Stimulated activated memory B cell treated with anti-CD40 and anti-IgM and Interleukin-4, amounts not matched to agents 10 μg/mL and 1 μg/mL and 100 μg/mL, for 72 hours (primary cell): ENCODE measurements around the gene WNT7B.
"Not testable (repeated sequence)": the region's sequence is repeated elsewhere in the genome, so short reads cannot be mapped to it uniquely, and the experiment has no call there.

Experiments
- ATAC-seq: fragments of 150-1000 bp; cut with Tn5 transposase; 2 replicates; pipeline ENCODE4 v1.10.0; 2021
- H3K27ac Mint-ChIP-seq: one replicate; pipeline ENCODE4 v1.8.0; 2022; ENCODE audit warnings: mild to moderate bottlenecking, mixed read lengths
- H3K27me3 Mint-ChIP-seq: one replicate; pipeline ENCODE4 v1.8.0; 2022; ENCODE audit warnings: mixed read lengths
- H3K36me3 Mint-ChIP-seq: one replicate; pipeline ENCODE4 v1.8.0; 2022; ENCODE audit warnings: mixed read lengths
- H3K4me1 Mint-ChIP-seq: one replicate; pipeline ENCODE4 v1.8.0; 2022; ENCODE audit warnings: mixed read lengths
- H3K4me3 Mint-ChIP-seq: one replicate; pipeline ENCODE4 v1.8.0; 2022; ENCODE audit warnings: mild to moderate bottlenecking, moderate library complexity, mixed read lengths
- H3K9me3 Mint-ChIP-seq: one replicate; pipeline ENCODE4 v1.8.0; 2022; ENCODE audit warnings: mixed read lengths

The WNT7B gene

GRCh38 chr22:46011627-46012181 is 34.7 kb upstream of the WNT7B start:
- H3K27ac Mint-ChIP-seq: peak overlapping the region; percentile 71
- peaks cover 24% of the 10 kb centered on the region for H3K4me1 Mint-ChIP-seq
- H3K27me3 Mint-ChIP-seq: no peaks in the 10 kb centered on the region
- no peak for ATAC-seq
- no peak overlapping the region for H3K4me3 Mint-ChIP-seq
- H3K36me3 Mint-ChIP-seq: no peaks in the 10 kb centered on the region
- H3K9me3 Mint-ChIP-seq: peaks cover 6% of the 10 kb centered on the region

- Mint-ChIP-seq H3K4me1 (peaks cover 29% of the 10 kb centered on the region), H3K9me3 (peaks cover 6% of the 10 kb centered on the region), H3K4me3 (no peak overlapping the region), H3K36me3 (no peaks in the 10 kb centered on the region), H3K27me3 (no peaks in the 10 kb centered on the region), H3K27ac (no peak overlapping the region)
- no peak for ATAC-seq
Observed at GRCh38 chr22:46010951-46011626, 34.1 kb upstream of the WNT7B start.

GRCh38 chr22:46010207-46010867 is 33.4 kb upstream of the WNT7B start:
- no peak for ATAC-seq
- H3K27ac Mint-ChIP-seq: no peak overlapping the region
- no peaks in the 10 kb centered on the region for H3K36me3 Mint-ChIP-seq
- no peak overlapping the region for H3K4me3 Mint-ChIP-seq
- peaks cover 6% of the 10 kb centered on the region for H3K9me3 Mint-ChIP-seq
- H3K27me3 Mint-ChIP-seq: no peaks in the 10 kb centered on the region
- H3K4me1 Mint-ChIP-seq: peaks cover 33% of the 10 kb centered on the region

GRCh38 chr22:46009730-46010129 is 32.8 kb upstream of the WNT7B start:
- H3K27me3 Mint-ChIP-seq: no peaks in the 10 kb centered on the region
- H3K27ac Mint-ChIP-seq: no peak overlapping the region
- H3K9me3 Mint-ChIP-seq: peaks cover 6% of the 10 kb centered on the region
- no peaks in the 10 kb centered on the region for H3K36me3 Mint-ChIP-seq
- peaks cover 28% of the 10 kb centered on the region for H3K4me1 Mint-ChIP-seq
- ATAC-seq: no peak
- no peak overlapping the region for H3K4me3 Mint-ChIP-seq

- H3K9me3 Mint-ChIP-seq: peaks cover 6% of the 10 kb centered on the region
- H3K4me3 Mint-ChIP-seq: no peak overlapping the region
- no peak for ATAC-seq
- no peaks in the 10 kb centered on the region for H3K36me3 Mint-ChIP-seq
- H3K27me3 Mint-ChIP-seq: peaks cover 6% of the 10 kb centered on the region
- no peak overlapping the region for H3K27ac Mint-ChIP-seq
- peaks cover 28% of the 10 kb centered on the region for H3K4me1 Mint-ChIP-seq
Observed at GRCh38 chr22:46008836-46009596, 32.1 kb upstream of the WNT7B start.

GRCh38 chr22:46008291-46008690 is 31.3 kb upstream of the WNT7B start:
- ATAC-seq: no peak
- peaks cover 28% of the 10 kb centered on the region for H3K4me1 Mint-ChIP-seq
- H3K27me3 Mint-ChIP-seq: peaks cover 9% of the 10 kb centered on the region
- H3K9me3 Mint-ChIP-seq: peaks cover 6% of the 10 kb centered on the region
- H3K4me3 Mint-ChIP-seq: no peak overlapping the region
- H3K36me3 Mint-ChIP-seq: no peaks in the 10 kb centered on the region
- no peak overlapping the region for H3K27ac Mint-ChIP-seq

- H3K36me3 Mint-ChIP-seq: no peaks in the 10 kb centered on the region
- H3K9me3 Mint-ChIP-seq: peaks cover 6% of the 10 kb centered on the region
- ATAC-seq: no peak
- no peak overlapping the region for H3K4me3 Mint-ChIP-seq
- peaks cover 24% of the 10 kb centered on the region for H3K4me1 Mint-ChIP-seq
- peaks cover 9% of the 10 kb centered on the region for H3K27me3 Mint-ChIP-seq
- no peak overlapping the region for H3K27ac Mint-ChIP-seq
Observed at GRCh38 chr22:46007848-46008261, 30.9 kb upstream of the WNT7B start.

GRCh38 chr22:46007003-46007847 is 30.3 kb upstream of the WNT7B start:
- Mint-ChIP-seq H3K9me3 (peaks cover 6% of the 10 kb centered on the region), H3K4me3 (no peak overlapping the region), H3K4me1 (peaks cover 23% of the 10 kb centered on the region), H3K36me3 (no peaks in the 10 kb centered on the region), H3K27me3 (peaks cover 9% of the 10 kb centered on the region), H3K27ac (no peak overlapping the region)
- no peak for ATAC-seq

- Mint-ChIP-seq H3K27me3 (peaks cover 9% of the 10 kb centered on the region), H3K4me1 (peaks cover 27% of the 10 kb centered on the region), H3K4me3 (no peak overlapping the region), H3K27ac (peak overlapping the region; percentile 28), H3K36me3 (no peaks in the 10 kb centered on the region), H3K9me3 (peaks cover 6% of the 10 kb centered on the region)
- peak; percentile 90 for ATAC-seq
Observed at GRCh38 chr22:46006379-46007002, 29.5 kb upstream of the WNT7B start.

GRCh38 chr22:46005116-46005705 is 28.2 kb upstream of the WNT7B start:
- not testable (repeated sequence) for H3K4me3 Mint-ChIP-seq, H3K36me3 Mint-ChIP-seq, H3K27ac Mint-ChIP-seq, ATAC-seq, H3K27me3 Mint-ChIP-seq, H3K9me3 Mint-ChIP-seq
- H3K4me1 Mint-ChIP-seq: peaks cover 37% of the 10 kb centered on the region

GRCh38 chr22:46004105-46004866 is 27.3 kb upstream of the WNT7B start:
- H3K4me3 Mint-ChIP-seq: no peak overlapping the region
- peaks cover 37% of the 10 kb centered on the region for H3K4me1 Mint-ChIP-seq
- H3K36me3 Mint-ChIP-seq: no peaks in the 10 kb centered on the region
- peaks cover 3% of the 10 kb centered on the region for H3K9me3 Mint-ChIP-seq
- ATAC-seq: peak; percentile 46
- H3K27ac Mint-ChIP-seq: peak overlapping the region; percentile 37
- H3K27me3 Mint-ChIP-seq: peaks cover 18% of the 10 kb centered on the region

GRCh38 chr22:46003271-46004091 is 26.5 kb upstream of the WNT7B start:
- H3K36me3 Mint-ChIP-seq: no peaks in the 10 kb centered on the region
- no peak overlapping the region for H3K4me3 Mint-ChIP-seq
- H3K4me1 Mint-ChIP-seq: peaks cover 37% of the 10 kb centered on the region
- peak overlapping the region; percentile 37 for H3K27ac Mint-ChIP-seq
- H3K9me3 Mint-ChIP-seq: no peaks in the 10 kb centered on the region
- H3K27me3 Mint-ChIP-seq: peaks cover 26% of the 10 kb centered on the region
- no peak for ATAC-seq

- ATAC-seq: no peak
- Mint-ChIP-seq H3K9me3 (no peaks in the 10 kb centered on the region), H3K27ac (no peak overlapping the region), H3K27me3 (peaks cover 27% of the 10 kb centered on the region), H3K4me1 (peaks cover 37% of the 10 kb centered on the region), H3K36me3 (no peaks in the 10 kb centered on the region), H3K4me3 (no peak overlapping the region)
Observed at GRCh38 chr22:46002757-46003270, 25.9 kb upstream of the WNT7B start.
